NCI-H1694 (cell line): Measurements from ENCODE around the gene NDUFA3.
A peak's percentile ranks its signal among the peaks of the same experiment; 100 is the strongest.

Experiments
- DNase-seq: peaks from one replicate; lab custom pipeline; 2025; lab: John Stamatoyannopoulos, UW

Gene NDUFA3

DNA sequence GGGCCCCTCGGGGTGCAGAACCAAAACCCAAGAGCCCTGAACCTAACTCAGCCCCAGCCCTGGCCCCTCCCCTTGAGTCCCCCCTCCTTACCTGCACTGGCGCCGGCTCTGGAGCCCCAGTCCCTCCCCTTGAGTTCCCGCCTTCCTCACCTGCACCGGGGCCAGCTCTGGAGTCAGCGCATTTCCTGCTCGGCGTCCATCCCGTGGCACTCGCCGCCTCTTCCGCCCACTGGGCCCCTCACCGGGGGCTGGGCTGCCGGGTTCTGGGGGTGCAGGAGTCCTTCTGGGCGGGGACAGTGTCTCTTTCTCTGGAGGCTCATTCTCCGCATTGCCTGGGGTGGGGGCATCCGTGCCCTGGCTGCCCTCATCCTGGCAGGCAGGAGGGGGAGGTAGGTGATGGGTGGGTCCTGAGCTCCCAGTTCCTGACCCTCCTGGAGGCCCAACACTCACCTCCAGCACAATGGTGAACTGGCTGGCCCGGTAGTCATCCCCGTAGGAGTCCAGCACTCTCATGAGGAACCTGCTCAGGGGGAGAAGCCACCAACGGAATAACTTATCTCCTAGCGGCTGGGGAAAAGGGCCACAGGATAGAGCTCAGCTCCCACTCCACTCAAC is 5.3 kb downstream of the NDUFA3 start:
- DNase-seq, result no peak

DNA sequence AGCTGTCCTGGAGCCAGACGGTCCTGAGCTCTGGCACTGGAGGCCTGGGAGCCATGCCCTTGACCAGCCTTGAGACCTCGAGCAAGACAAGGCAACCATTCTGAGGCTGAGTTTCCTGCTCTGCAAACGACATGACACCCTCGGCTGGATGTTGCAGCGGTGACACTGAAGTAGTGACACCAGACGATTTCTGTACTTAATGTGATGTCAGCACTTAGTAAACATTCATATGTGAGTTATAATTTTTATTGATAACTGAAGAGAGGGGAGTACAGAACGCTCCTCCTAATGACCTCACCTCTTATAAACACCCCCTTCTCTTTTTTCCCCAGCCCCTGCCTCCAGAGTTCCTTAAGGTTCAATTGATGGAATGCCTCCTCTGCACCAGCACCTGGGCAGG is 5.8 kb downstream of the NDUFA3 start:
- no peak for DNase-seq

DNA sequence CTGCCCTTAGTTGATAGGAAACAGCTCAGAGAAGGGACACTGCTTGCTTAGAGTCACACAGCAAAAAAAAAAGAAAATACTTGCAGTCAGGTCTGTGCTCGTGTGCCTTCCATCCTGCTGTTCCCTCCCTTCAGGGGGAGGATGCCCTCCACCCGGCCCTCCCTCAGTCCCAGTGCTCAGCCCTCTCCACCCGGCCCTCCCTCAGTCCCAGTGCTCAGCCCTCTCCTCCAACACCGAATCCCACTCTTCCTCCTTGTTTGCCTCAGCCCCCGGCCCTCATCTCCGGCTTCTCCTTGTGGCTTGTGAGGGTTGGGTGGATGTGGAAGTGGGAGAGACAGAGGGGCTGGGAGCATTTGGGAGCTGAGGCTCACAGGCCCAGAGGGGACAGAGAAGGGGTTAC is 7.0 kb downstream of the NDUFA3 start:
- DNase-seq, result no peak

DNA sequence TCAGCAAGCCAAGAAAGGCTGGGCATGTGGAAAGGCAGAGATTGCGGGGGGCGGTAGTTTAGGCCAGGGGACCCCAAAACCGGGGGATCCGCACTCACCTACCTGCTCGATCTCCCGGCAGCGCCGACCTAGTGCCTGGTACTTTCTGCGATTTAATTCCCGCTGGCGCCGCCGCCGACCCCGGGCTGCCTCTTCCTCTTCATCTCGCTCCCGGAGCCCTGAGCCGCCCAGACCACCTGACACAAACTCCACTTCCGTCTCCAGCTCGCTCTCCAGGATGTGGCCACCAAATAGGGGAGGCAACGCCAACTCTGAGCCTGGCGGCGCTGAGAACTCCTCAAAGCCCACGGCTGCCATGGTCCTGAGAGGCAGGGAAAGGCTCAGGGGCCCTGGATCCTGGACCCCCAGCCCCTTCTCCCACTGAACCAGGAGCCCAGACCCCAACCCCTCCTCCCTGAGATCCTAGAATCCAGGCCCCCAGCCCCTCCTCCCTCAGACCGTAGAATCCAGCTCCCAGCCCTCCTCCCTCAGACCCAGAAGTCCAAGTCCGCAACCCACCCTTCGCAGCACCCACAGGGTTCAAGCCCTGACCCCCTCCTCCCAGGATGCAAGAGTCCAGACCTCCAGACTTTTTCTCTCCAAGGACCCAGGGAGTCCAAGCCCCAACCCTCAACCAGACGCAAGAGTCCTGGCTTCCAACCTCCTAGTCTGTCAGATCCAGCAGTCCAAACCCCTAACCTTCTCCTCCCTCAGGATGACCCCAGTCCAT is 11.9 kb downstream of the NDUFA3 start:
- DNase-seq, result no peak

DNA sequence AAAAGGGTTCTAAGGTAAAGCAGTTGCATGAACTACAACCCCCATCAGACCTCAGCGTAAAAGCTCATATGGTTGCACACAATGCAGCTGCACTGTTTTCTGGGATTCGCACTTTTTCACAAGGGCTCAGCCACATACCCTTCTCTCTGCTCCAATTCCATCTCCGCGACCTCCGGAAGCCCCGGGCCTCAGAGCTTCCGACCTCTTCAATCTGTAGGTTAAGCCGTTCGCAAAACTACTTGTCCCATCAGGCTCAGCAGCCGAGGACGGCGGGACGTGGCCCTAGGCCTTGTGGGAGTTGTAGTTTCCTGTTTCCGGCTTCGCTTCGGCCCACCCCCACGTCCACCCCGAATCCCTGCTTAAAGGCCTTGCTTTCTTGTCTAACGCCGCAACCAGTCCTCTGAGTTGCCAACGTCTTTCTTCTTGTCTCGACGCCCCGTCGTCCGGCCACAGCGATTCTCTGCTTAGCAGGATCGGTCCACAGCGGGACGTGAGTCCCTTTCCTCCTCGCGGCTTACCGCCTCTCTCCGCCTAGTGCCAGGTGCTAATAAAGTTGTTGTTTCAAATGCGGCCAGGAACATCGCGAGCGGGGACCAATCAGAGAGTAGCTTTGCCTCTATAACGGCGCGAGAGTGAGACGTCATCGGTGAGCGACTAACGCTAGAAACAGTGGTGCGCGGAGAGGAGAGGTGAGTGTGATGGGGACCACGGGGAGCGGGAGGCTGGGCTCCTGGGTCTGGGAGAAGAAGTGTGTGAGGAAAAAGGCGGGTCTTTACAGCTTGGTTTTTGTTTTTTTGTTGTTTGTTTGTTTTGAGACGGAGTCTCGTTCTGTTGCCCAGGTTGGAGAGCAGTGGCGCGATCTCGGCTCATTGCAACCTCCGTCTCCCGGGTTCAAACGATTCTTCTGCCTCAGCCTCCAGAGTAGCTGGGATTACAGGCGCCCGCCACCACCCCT is 12.7 kb downstream of the NDUFA3 start, which contains the start of the genes PRPF31 and TFPT:
PRPF31 (plus strand) TSS at position 646 of the 955 bp plus-strand sequence. CDS start 2,525 bp downstream, outside the sequence.
TFPT (minus strand) TSS at position 549 of the 955 bp plus-strand sequence; CDS start at position 161, 388 bp downstream.
- peak; percentile 97 for DNase-seq

DNA sequence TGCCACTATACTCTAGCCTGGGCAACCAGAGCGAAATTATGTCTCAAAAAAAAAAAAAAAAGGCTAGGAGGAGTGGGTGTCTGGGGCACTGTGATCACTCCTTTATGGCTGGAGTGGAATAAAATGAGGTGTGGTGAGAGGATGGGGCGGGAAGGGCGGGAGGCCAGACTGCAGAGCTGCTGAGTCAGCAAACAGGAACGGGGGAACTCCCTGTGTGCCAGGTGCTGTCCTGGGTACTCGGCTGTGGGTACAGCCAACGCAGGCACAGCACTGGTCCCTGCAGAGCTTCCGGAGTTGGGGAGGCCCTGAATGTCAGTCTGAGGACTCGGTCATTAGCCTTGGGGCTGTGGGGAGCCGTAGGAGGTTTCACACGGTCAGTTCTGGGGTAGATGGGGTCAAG is 18.6 kb downstream of the NDUFA3 start:
- DNase-seq, result no peak

DNA sequence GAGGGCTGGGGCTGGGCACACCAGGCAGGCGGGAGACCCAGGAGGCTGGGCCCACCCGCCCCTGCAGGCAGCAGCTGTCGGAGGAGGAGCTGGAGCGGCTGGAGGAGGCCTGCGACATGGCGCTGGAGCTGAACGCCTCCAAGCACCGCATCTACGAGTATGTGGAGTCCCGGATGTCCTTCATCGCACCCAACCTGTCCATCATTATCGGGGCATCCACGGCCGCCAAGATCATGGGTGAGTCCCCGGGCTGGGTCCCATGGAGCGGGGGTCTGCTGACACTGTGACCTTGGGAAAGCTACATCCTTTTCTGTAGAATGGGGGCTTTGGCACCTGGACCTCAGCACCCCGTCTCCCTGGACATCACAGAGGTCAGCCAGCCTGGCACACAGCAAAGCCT is 21.0 kb downstream of the NDUFA3 start:
- no peak for DNase-seq

DNA sequence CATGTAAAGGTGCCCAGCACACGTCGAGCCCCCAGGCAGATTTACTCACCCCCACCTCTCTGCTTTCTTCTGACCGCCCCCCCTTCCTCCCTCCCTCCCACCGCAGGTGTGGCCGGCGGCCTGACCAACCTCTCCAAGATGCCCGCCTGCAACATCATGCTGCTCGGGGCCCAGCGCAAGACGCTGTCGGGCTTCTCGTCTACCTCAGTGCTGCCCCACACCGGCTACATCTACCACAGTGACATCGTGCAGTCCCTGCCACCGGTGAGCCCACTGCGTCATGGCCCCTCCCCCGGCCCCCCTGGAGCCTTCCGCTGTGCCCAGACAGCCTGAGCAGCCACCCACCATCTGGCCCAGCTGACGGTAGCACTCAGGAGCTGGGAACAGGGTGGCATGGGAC is 21.7 kb downstream of the NDUFA3 start:
- no peak for DNase-seq

DNA sequence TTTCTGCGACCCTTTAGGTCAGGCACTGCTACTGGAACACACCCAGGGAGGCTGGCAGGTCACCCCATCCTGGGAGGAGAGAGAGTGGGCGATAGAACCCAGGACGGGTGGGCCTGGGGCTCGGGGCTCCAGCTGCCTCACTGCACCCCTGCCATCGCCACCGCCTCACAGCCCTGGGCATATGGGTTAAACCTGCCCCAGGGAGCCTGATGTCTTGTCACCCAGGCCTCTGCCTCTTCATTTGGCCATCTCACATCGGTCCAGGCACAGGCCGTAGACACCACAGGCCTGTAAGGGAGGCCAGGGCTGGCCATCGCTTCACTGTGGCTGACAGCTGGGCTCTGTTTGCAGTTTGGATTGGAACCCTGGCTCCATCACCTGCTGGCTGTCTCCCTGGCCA is 23.1 kb downstream of the NDUFA3 start:
- no peak for DNase-seq

DNA sequence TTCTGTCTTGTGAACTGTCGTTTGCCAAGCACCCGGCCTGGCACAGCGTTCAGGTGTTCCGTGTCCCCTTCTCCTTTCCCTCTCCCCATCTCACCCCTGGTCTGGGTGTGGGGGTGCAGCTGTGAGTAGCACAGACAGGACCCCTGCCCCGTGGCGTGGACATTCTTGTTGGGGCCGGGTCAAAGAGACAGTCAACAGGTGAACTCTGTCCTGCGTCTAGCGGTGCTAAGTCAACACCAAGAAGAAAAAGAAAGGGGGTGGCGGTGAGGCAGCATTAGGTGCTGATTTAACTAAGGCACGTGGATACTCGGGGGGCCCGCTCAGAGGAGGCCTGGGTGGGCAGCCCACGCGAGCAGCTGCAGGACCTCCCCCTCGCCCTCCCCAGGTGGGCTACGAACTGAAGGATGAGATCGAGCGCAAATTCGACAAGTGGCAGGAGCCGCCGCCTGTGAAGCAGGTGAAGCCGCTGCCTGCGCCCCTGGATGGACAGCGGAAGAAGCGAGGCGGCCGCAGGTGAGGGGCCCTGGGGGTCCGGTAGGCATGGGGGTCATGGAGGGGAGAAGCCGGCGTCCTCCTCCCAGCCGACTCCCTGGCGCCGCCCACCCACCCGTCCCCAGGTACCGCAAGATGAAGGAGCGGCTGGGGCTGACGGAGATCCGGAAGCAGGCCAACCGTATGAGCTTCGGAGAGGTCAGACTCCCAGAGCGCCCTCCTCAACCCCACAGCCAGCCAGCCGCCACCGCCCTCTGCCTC is 25.2 kb downstream of the NDUFA3 start:
- DNase-seq, result no peak

DNA sequence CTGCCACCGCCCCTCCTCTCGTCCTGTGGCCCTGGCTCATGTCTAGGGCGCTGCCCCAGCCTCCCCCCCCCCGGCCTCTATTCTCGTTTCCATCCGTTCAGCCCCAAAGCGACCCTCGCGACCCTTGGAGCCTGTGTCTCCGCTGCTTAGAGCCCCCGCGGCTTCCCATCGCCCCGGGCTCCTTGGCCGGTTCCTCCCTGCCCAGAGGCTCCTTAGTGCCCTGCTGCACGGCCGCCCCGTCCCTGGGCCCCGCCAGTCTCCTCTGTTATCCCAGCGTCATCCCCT is 25.7 kb downstream of the NDUFA3 start:
- DNase-seq, result no peak

DNA sequence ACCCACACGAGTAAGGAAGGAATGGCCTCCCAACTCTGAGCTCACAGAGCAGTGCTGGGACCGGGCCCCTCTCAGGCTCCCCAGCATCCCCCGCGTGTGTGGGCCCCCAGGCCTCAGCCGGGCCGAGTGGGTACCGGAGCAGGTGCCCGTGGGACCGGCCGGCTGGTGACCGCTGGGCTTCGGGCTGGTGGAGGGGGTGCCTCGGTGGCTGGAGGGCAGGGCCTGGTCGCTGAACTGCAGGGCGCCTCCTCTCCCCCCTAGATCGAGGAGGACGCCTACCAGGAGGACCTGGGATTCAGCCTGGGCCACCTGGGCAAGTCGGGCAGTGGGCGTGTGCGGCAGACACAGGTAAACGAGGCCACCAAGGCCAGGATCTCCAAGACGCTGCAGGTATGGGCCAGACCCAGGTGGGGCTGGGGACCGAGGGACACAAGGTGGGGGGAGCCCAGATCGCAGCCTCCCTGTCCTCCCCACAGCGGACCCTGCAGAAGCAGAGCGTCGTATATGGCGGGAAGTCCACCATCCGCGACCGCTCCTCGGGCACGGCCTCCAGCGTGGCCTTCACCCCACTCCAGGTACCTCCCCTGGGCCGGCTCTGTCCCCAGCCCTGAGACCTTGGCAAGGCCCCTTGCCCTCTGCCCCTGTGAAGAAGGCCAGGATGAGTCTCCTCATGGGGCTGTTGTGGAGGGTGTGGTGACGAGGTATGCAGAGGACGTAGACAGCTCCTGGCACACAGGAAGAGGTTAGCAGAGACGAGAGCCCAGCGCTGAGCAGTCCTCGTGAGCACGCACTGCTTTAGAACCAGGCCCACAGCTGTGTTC is 26.4 kb downstream of the NDUFA3 start:
- no peak for DNase-seq

DNA sequence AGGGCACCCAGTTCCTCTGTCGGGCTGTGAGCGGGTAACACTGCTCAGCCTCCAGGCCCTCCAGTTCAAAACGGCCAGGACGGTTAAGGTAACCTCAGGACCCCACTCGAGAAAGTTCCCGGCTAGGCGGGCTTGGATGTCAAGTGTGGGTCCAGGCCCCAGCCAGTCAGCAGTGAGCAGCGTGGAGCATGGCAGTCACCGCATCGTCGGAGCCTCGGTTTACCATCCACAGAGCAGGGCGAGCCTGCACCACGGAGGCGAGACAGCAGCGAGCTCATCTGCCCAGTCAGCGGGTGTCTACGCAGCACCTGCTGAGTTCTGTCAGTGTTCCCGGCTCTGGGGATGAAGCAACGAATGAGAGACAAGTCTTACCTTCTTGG is 27.0 kb downstream of the NDUFA3 start:
- no peak for DNase-seq

DNA sequence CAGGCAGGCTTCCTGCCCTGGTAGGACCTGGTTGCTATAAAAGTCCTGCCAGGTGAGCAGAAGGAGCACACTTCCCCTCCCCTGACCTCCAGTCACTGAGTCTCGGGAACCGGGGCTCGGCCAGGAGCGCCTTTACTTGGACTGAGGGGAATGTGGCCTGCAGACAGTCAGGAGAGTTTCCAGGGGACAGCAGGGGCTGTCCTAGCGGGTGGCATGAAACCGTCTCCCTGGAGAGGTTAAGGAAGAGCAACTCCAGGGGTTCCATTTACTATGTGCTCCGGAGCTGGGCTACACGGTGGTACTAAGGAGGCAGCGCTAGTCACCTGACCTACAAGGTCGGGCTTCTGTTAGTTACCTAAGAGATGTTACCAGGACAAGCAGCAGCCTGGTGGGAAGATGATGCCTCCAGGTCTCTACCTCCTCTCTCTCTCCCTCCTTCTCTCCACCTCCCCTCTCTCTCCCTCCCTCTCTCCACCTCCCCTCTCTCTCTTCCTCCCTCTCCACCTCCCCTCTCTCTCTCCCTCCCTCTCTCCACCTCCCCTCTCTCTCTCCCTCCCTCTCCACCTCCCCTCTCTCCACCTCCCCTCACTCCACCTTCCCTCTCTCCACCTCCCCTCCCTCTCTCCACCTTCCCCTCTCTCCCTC is 30.8 kb downstream of the NDUFA3 start:
- no peak for DNase-seq

DNA sequence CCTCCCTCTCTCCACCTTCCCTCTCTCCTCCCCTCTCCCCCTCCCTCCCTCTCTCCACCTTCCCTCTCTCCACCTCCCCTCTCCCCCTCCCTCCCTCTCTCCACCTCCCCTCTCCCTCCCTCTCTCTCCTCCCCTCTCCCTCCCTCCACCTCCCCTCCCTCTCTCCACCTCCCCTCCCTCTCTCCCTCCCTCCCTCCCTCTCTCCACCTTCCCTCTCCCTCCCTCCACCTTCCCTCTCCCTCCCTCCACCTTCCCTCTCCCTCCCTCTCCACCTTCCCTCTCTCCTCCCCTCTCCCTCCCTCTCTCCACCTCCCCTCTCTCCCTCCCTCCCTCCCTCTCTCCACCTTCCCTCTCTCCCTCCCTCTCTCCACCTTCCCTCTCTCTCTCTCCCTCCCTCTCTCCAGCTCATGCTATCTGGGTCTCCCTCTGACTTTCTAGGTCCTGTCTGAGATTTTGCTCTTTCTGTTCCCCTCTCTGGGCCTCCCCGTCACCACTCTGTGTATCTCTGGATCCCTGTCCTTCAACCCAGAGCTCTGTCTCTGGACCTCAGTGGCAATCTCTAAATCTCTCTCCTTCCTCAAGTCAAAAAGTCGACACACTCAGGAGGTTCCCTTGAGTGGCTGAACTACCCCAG is 31.4 kb downstream of the NDUFA3 start:
- DNase-seq, result no peak

DNA sequence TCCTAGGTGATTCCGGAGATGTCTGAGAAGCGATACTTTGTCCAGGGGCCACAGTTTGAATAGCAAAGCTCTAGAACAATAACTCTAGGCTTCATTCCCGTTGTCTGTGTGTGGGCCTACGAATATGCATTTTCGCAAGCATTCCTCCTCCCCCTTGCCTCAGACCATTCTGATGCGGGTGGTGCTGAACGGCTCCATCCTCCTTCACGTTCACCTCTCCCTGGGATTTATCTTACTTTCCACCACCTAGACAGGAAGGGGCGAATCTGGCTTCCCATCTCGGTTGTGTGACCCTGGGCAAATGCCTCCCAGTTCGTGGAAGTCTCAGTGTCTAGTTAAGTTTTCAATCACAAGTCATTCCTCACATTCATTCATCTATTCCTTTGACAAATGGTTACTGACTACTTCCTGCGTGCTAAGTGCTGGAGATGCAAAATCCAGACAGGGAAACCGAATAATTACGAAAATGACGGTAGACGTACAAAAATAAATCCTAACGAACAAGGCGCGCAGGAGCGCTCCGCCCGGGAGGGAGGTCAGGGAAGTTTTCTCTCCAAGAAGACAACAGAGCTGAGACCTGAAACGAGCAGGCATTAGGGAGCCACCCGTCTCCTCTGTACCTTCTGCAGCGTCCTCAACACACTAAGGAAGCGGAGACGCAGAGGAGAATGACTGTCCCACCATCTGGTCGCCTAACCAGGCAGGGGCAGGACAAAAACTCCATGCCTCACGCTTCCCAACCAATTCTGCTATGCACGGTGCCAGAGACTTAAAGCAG is 33.6 kb downstream of the NDUFA3 start:
- no peak for DNase-seq

DNA sequence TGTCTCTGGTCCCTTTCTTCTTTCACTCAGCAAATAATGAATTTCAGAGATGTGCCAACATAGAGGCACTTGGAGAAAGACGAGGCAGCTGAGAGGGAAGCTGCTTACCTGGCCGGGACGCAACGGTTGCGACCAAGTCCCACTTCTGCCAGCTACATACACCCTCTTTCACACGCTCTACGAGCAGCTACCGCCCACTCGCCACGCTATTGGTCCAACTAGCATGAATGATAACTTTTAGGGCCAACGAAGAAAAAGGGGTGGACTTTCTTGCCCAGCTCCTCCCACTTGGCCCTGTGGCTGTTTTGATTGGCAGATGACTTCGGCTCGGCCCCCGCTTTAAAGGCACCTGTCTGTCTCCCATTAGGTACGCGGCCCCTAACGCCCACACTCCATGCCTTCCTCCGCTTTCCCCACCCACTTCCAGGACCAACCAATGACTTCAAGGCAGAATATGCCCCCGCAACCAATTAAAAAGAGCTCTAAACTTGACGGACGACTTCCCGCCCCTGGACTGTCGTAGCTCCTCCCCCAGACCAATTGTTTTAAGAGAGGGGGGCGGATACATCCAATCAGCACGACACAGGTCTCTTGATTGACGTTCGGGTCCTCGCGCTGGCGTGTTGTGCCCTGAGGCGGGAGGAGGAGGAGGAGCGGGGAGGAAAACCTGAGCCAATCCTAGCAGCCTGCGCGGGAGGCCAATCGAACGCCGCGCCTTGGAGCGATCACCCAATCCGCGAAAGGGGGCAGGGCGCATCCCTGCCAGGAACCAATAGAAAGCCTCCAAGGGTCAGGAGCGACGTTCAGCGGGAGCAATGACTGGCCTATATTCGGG is 34.4 kb downstream of the NDUFA3 start:
- peak; percentile 100 for DNase-seq

DNA sequence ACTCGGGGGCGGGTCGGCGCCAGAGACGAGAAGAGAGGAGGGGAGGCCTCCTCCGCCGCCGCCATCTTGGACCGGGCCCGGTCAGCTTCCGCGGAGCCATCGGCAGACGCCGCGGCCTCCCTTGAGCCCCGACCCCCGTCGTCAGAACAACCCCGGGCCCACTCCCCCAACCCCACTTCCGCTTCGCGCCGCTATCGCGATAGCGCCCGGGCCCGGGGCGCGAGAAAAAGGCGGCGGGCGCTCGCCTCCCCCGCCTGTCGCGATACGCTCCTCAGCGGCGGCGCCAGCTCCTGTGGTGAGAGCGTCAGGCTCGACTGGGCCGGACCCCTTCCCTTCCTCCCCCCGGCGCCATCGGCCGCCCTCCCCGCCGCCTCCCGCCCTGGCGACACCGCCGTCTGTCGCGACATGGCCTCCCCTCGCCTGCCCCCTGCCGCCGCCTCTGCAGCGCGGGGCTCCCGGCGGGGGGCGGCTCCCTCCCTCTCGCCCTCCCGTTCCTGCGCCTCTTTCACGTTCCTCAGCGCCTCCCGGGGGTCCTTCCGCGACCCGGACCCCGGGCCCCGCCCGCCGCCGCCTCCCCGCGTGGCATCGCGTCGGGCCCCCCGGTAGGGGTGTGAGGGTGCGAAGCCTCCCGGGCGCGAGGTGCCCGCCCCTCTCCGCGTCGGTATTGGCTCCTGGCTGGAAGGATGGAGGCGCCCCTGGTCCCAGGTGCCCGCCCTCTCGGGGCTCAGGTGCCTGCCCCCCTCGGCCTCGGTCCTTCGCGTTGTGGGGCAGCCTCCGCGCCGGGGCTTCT is 35.2 kb downstream of the NDUFA3 start, which contains the start of gene CNOT3:
CNOT3 (plus strand) TSS at position 64 of the 790 bp plus-strand sequence. CDS start 5,217 bp downstream, outside the sequence.
- DNase-seq, result no peak
